IMR-90 (cell line): ENCODE results near the gene FBXL7. TPM values are rescaled to one million over a fixed set of nuclear protein-coding genes. Genes with fewer than 3 reads are reported as not detected.

Experiments used
- ATAC-seq: fragments of 200-7000 bp; cut with Tn5 transposase; 2 replicates; pipeline ENCODE4 v1.9.1; 2020; ENCODE audit warnings: low read depth, mild to moderate bottlenecking, moderate library complexity
- BruUV-seq: library from RNA; stranded (reverse); fragments of 400-500 nt; replicated peaks from 2 replicates; lab custom pipeline; 2021; lab: Mats Ljungman, UMichigan
- CTCF ChIA-PET: fragments of 300-600 bp; formaldehyde crosslinking; extraction: SDS; loops from one replicate; lab custom pipeline; 2021; ENCODE audit warnings: antibody characterized with exemption; lab: Yijun Ruan, JAX
- POLR2A ChIA-PET: fragments of 300-600 bp; sonication (Branson Sonifier 250); formaldehyde crosslinking; loops from one replicate; lab custom pipeline; 2022; ENCODE audit warnings: antibody characterized with exemption; ENCODE audit not compliant: unreplicated experiment; lab: Charles Lee
- DNase-seq: peaks from one replicate; pipeline ENCODE4 v3.0.0; 2013
- H2AFZ ChIP-seq: replicated peaks from 2 replicates; pipeline ENCODE3; 2013; ENCODE audit warnings: low read length, mild to moderate bottlenecking; ENCODE audit not compliant: poor library complexity
- H2AK5ac ChIP-seq: 2 replicates; pipeline ENCODE4 v1.6.1; 2013; ENCODE audit warnings: low read depth, low read length, inconsistent platforms
- H2AK9ac ChIP-seq: replicated peaks from 2 replicates; pipeline ENCODE3; 2013; ENCODE audit warnings: mild to moderate bottlenecking, low read depth, low read length, moderate library complexity; ENCODE audit not compliant: poor library complexity
- H2BK120ac ChIP-seq: 2 replicates; pipeline ENCODE4 v1.6.1; 2013; ENCODE audit warnings: low read depth, low read length, inconsistent platforms
- H2BK15ac ChIP-seq: 3 replicates; pipeline ENCODE4 v1.6.1; 2013; ENCODE audit warnings: low read depth, low read length, inconsistent platforms
- H2BK20ac ChIP-seq: 2 replicates; pipeline ENCODE4 v1.6.1; 2013; ENCODE audit warnings: low read depth, mild to moderate bottlenecking, inconsistent platforms, low read length, moderate library complexity
- H2BK5ac ChIP-seq: 2 replicates; pipeline ENCODE4 v1.6.1; 2013; ENCODE audit warnings: mild to moderate bottlenecking, low read depth, low read length, inconsistent platforms; ENCODE audit not compliant: poor library complexity, severe bottlenecking
- H3K14ac ChIP-seq: replicated peaks from 2 replicates; pipeline ENCODE4 v1.6.1; 2013; ENCODE audit warnings: low read depth, low read length, inconsistent platforms
- H3K18ac ChIP-seq: 2 replicates; pipeline ENCODE4 v1.6.1; 2013; ENCODE audit warnings: low read depth, low read length, control low read depth
- H3K23ac ChIP-seq: 2 replicates; pipeline ENCODE4 v1.6.1; 2013; ENCODE audit warnings: low read depth, low read length, inconsistent platforms
- H3K27ac ChIP-seq: 2 replicates; pipeline ENCODE4 v1.5.1; 2013; ENCODE audit warnings: mild to moderate bottlenecking, control low read depth, low read length; ENCODE audit not compliant: insufficient read depth
- H3K27me3 ChIP-seq: 2 replicates; pipeline ENCODE4 v1.6.1; 2013; ENCODE audit warnings: low read length; ENCODE audit not compliant: control insufficient read depth, insufficient read depth
- H3K36me3 ChIP-seq: 2 replicates; pipeline ENCODE4 v1.6.1; 2013; ENCODE audit warnings: low read length, mixed read lengths; ENCODE audit not compliant: control insufficient read depth, insufficient read depth
- H3K4ac ChIP-seq: 2 replicates; pipeline ENCODE4 v1.6.1; 2013; ENCODE audit warnings: low read depth, low read length, inconsistent platforms
- H3K4me1 ChIP-seq: 2 replicates; pipeline ENCODE4 v1.6.1; 2013; ENCODE audit warnings: low read length, mixed read lengths; ENCODE audit not compliant: control insufficient read depth, insufficient read depth
- H3K4me2 ChIP-seq: 2 replicates; pipeline ENCODE4 v1.6.1; 2013; ENCODE audit warnings: low read depth, mild to moderate bottlenecking, control low read depth, low read length, moderate library complexity
- H3K4me3 ChIP-seq: 2 replicates; pipeline ENCODE4 v1.5.1; 2013; ENCODE audit warnings: low read depth, mild to moderate bottlenecking, control low read depth, low read length, moderate library complexity; ENCODE audit not compliant: insufficient read depth
- H3K56ac ChIP-seq: 2 replicates; pipeline ENCODE4 v1.6.1; 2013; ENCODE audit warnings: low read length, inconsistent platforms; ENCODE audit not compliant: insufficient read depth; ENCODE audit errors: extremely low read depth
- H3K79me1 ChIP-seq, 2 experiments: 2 replicates each; pipeline ENCODE4 v1.6.1; 2013; ENCODE audit warnings: low read length in 2 of 2, inconsistent platforms in 1 of 2, low read depth in 1 of 2
- H3K9ac ChIP-seq: 2 replicates; pipeline ENCODE4 v1.6.1; 2013; ENCODE audit warnings: low read depth, low read length, control low read depth
- H3K9me1 ChIP-seq: 2 replicates; pipeline ENCODE4 v1.6.1; 2013; ENCODE audit warnings: low read length, inconsistent platforms; ENCODE audit not compliant: insufficient read depth
- H3K9me3 ChIP-seq: 2 replicates; pipeline ENCODE4 v1.6.1; 2013; ENCODE audit warnings: low read length; ENCODE audit not compliant: control insufficient read depth, insufficient read depth
- H4K20me1 ChIP-seq: 2 replicates; pipeline ENCODE4 v1.6.1; 2013; ENCODE audit warnings: low read length, inconsistent platforms; ENCODE audit not compliant: insufficient read depth
- H4K5ac ChIP-seq: 2 replicates; pipeline ENCODE4 v1.6.1; 2013; ENCODE audit warnings: mild to moderate bottlenecking, low read depth, low read length, control low read depth
- H4K8ac ChIP-seq, 2 experiments: 2 replicates each; pipeline ENCODE4 v1.6.1; 2013; ENCODE audit warnings: low read depth in 2 of 2, low read length in 2 of 2, control low read depth in 1 of 2, inconsistent platforms in 1 of 2
- H4K91ac ChIP-seq: 2 replicates; pipeline ENCODE4 v1.6.1; 2013; ENCODE audit warnings: low read depth, low read length, inconsistent platforms; ENCODE audit not compliant: insufficient read depth
- MAFK ChIP-seq: IDR thresholded peaks from 2 replicates; pipeline ENCODE4 v1.6.1; 2012; ENCODE audit warnings: low read depth, low read length, improper control_type of control experiment
- SMC3 ChIP-seq: fragments of 150-350 bp; IDR thresholded peaks from 2 replicates; pipeline ENCODE4 v1.6.1; 2016; ENCODE audit warnings: low read depth, mild to moderate bottlenecking, antibody characterized with exemption, low read length, moderate library complexity
- WGBS, 2 experiments: methylation state at CpG; one replicate each; pipeline versions ENCODE4 v1.1.5 to v1.1.7; 2013; ENCODE audit warnings: missing lambda C conversion rate in 2 of 2; ENCODE audit not compliant: insufficient read length in 1 of 2; ENCODE audit errors: extremely low coverage in 2 of 2; 5-methylcytosine and 5-hydroxymethylcytosine counted together
- dilution Hi-C: fragments of 300-500 bp; cut with HindIII; formaldehyde crosslinking; loops from one replicate; pipeline ENCODE4 v1.14.3; 2018; ENCODE audit warnings: low sequenced_read_pairs; ENCODE audit not compliant: unreplicated experiment
- in situ Hi-C: fragments of 300-500 bp; cut with MboI; formaldehyde crosslinking; loops from 3 replicates; pipeline ENCODE4 v1.14.3; 2019; ENCODE audit warnings: low sequenced_read_pairs, inconsistent platforms, mixed read lengths
- intact Hi-C: fragments of 100-400 bp; cut with micrococcal nuclease; formaldehyde crosslinking; loops from 2 replicates; pipeline ENCODE4 v1.10.0; 2022
- polyA plus RNA-seq, 3 experiments: library from polyadenylated mRNA; depleted of rRNA; stranded (reverse); fragments of >200 nt; gene quantifications; 2 replicates each; pipeline ENCODE4 v1.2.3, GENCODE V29; 2012; ENCODE audit warnings: low replicate concordance in 1 of 3
- total RNA-seq: library from RNA; depleted of rRNA; stranded (reverse); fragments of >200 nt; gene quantifications from 2 replicates; pipeline ENCODE4 v1.2.3, GENCODE V29; 2012
- TF ChIP-seq, protein P1 (sequence below): fragments of 150-350 bp; IDR thresholded peaks from 2 replicates; pipeline ENCODE4 v1.6.1; 2016; ENCODE audit warnings: low read depth, mild to moderate bottlenecking, low read length, moderate library complexity, borderline replicate concordance

The FBXL7 gene
- total and polyA plus RNA-seq, 2 of the 4 experiments (the other 2 are of a cell fraction), result 4.1 to 10.2 TPM

DNA sequence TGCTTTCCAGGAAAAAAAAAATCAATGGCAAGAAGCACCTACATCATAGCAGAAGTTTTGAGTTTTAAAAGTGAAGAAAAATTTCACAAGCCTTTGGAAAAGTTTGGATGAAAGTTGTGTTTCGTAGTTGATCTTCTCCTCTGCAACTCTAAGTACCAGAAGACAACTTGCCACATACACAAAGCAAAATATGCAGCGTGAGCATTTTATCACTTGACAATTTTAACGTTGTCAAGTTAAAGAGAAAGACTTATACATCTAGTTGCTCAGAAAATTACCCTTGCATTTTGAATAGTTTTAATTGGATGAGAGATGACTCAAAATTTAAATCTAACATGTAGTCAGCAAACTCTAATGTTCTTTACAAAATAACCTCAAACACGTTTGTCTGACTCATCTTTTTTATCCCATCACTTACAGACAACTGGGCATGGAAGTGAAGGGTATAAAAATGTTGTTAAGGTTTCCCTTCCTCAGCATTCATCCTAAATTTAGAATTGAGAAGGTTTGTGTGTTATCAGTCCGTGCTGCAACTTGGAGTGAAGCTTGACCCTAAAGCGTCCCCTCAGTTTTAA lies 466.2 kb downstream of the FBXL7 start:
- Histone ChIP-seq H2AK9ac (no peak overlapping the region), H2AK5ac (no peak overlapping the region), H2AFZ (no peak overlapping the region), H3K4ac (no peak overlapping the region), H3K79me1 (no peaks in the 10 kb centered on the region), H3K27ac (no peak overlapping the region), H2BK15ac (no peak overlapping the region), H3K18ac (no peak overlapping the region; the same call in 1 of the 2 replicates), H3K9ac (no peak overlapping the region), H2BK20ac (no peak overlapping the region), H3K56ac (no peak overlapping the region), H3K36me3 (no peaks in the 10 kb centered on the region), H3K4me3 (no peak overlapping the region), H3K9me1 (no peaks in the 10 kb centered on the region), H4K20me1 (no peaks in the 10 kb centered on the region), H3K27me3 (no peaks in the 10 kb centered on the region; the same call in 1 of the 2 replicates), H2BK5ac (no peak overlapping the region), H4K91ac (no peak overlapping the region), H3K14ac (no peak overlapping the region), H3K9me3 (no peaks in the 10 kb centered on the region), H4K8ac (no peak overlapping the region), H4K5ac (no peak overlapping the region), H3K4me1 (peaks cover 4% of the 10 kb centered on the region; the same call in 1 of the 2 replicates), H3K23ac (no peak overlapping the region), H2BK120ac (no peak overlapping the region), H3K4me2 (peak overlapping the region; percentile 45; the same call in 1 of the 2 replicates)
- intact Hi-C loops, result no loop called here
- WGBS, 2 experiments, result no CpG with 5 or more reads among the region's 6 CpGs
- in situ Hi-C loops, result no loop called here
- TF ChIP-seq, protein P1, sequence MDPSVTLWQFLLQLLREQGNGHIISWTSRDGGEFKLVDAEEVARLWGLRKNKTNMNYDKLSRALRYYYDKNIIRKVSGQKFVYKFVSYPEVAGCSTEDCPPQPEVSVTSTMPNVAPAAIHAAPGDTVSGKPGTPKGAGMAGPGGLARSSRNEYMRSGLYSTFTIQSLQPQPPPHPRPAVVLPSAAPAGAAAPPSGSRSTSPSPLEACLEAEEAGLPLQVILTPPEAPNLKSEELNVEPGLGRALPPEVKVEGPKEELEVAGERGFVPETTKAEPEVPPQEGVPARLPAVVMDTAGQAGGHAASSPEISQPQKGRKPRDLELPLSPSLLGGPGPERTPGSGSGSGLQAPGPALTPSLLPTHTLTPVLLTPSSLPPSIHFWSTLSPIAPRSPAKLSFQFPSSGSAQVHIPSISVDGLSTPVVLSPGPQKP, result no peak
- peak; percentile 29; the same call in 1 of the 2 replicates for TF ChIP-seq MAFK
- TF ChIP-seq SMC3, result no peak
- peak; percentile 26 for DNase-seq
- POLR2A ChIA-PET, result no interaction called here
- BruUV-seq, result no TSS peak
- peak; percentile 14; the same call in 1 of the 2 replicates for ATAC-seq
- dilution Hi-C loops, result no loop called here
- CTCF ChIA-PET, result no interaction called here
